K562 (cell line): ENCODE data around the gene PRRT2. TPM values are rescaled to one million over a fixed set of nuclear protein-coding genes. Genes with fewer than 3 reads are reported as not detected.
A peak's percentile ranks its signal among the peaks of the same experiment; 100 is the strongest.

Experiments
- ATF7 ChIP-seq: fragments of 450-650 bp; IDR thresholded peaks from 2 replicates; pipeline ENCODE4 v1.7.1; 2014; ENCODE audit warnings: mild to moderate bottlenecking, moderate library complexity
- CEBPG ChIP-seq, 3 experiments: fragments of 200-800 bp in 1 of 3; sonication (Bioruptor generic) in 1 of 3; sonication (generic) in 1 of 3; formaldehyde crosslinking in 1 of 3; IDR thresholded peaks in 2 of 3; conservative IDR thresholded peaks in 1 of 3; 2 replicates each; pipeline versions ENCODE4 v1.6.1 to v1.8.0; 2016 to 2022; ENCODE audit warnings: missing compliant biosample characterization in 2 of 3, missing genetic modification characterization in 2 of 3, mild to moderate bottlenecking in 1 of 3, missing genetic modification reagents in 1 of 3
- CREB1 ChIP-seq, 2 experiments: sonication (generic) in 1 of 2; formaldehyde crosslinking in 1 of 2; IDR thresholded peaks; 2 replicates each; pipeline versions ENCODE4 v1.6.1 to v1.8.0; 2012 to 2022; ENCODE audit warnings: inconsistent platforms in 1 of 2, mild to moderate bottlenecking in 1 of 2, missing genetic modification reagents in 1 of 2, moderate library complexity in 1 of 2
- E2F6 ChIP-seq, 2 experiments: IDR thresholded peaks; 2 replicates each; pipeline ENCODE4 v1.6.1; 2011; ENCODE audit warnings: borderline replicate concordance in 1 of 2, control low read depth in 1 of 2, low read depth in 1 of 2, low read length in 1 of 2, mild to moderate bottlenecking in 1 of 2, mixed read lengths in 1 of 2, moderate library complexity in 1 of 2; ENCODE audit not compliant: insufficient read depth in 1 of 2, insufficient read length in 1 of 2, poor library complexity in 1 of 2, severe bottlenecking in 1 of 2; ENCODE audit errors: extremely low read depth in 1 of 2
- EGR1 ChIP-seq: fragments of 450-650 bp; conservative IDR thresholded peaks from 2 replicates; pipeline ENCODE4 v1.6.1; 2017; ENCODE audit warnings: mild to moderate bottlenecking
- FOSL1 ChIP-seq: fragments of 200-800 bp; sonication (Bioruptor generic); conservative IDR thresholded peaks from 2 replicates; pipeline ENCODE4 v1.6.1; 2016; ENCODE audit warnings: missing genetic modification characterization, missing compliant biosample characterization
- NEUROD1 ChIP-seq: fragments of 150-350 bp; IDR thresholded peaks from 2 replicates; pipeline ENCODE4 v1.6.1; 2014; ENCODE audit warnings: borderline replicate concordance, low read length, low read depth; ENCODE audit not compliant: partially characterized antibody
- PTRF ChIP-seq: fragments of 450-650 bp; IDR thresholded peaks from 2 replicates; pipeline ENCODE4 v1.6.1; 2016; ENCODE audit warnings: mild to moderate bottlenecking, missing genetic modification characterization, missing compliant biosample characterization
- SIX5 ChIP-seq, 2 experiments: IDR thresholded peaks; 2 replicates each; pipeline ENCODE4 v1.6.1; 2011; ENCODE audit warnings: low read length in 2 of 2, borderline replicate concordance in 1 of 2, low read depth in 1 of 2, mild to moderate bottlenecking in 1 of 2, moderate library complexity in 1 of 2; ENCODE audit not compliant: insufficient read depth in 1 of 2
- TRIM24 ChIP-seq, 2 experiments: fragments of 450-650 bp; IDR thresholded peaks; 2 replicates each; pipeline ENCODE4 v1.6.1; 2016
- ZNF384 ChIP-seq: IDR thresholded peaks from 2 replicates; pipeline ENCODE4 v1.6.1; 2012; ENCODE audit warnings: low read depth, low read length, improper control_type of control experiment
- polyA plus RNA-seq, 8 experiments: library from polyadenylated mRNA; depleted of rRNA in 4 of 8; stranded (reverse) in 5 of 8; unstranded in 3 of 8; fragments of >200 nt; fragmentation: Nextera tagmentation in 2 of 8; fragmentation: Illumina TruSeq in 1 of 8; extraction: Ambion mirVana in 2 of 8; extraction: Trizol in 1 of 8; gene quantifications; 2 replicates each; pipeline versions ENCODE4 v1.2.1 to v1.2.3, GENCODE V29; 2011 to 2014; ENCODE audit warnings: inconsistent platforms in 1 of 8, missing spikeins in 1 of 8
- total RNA-seq, 7 experiments: library from RNA; depleted of rRNA in 6 of 7; stranded (reverse); fragments of >200 nt in 6 of 7; fragmentation: Illumina TruSeq in 2 of 7; extraction: Trizol in 2 of 7; gene quantifications; 2 replicates each; pipeline versions ENCODE4 v1.2.1 to v1.2.3, GENCODE V29; 2011 to 2021; ENCODE audit warnings: low replicate concordance in 1 of 7
- TF ChIP-seq, protein P1 (sequence below): fragments of 450-650 bp; IDR thresholded peaks from 2 replicates; pipeline ENCODE4 v1.6.1; 2016; ENCODE audit warnings: low read depth
- TF ChIP-seq, protein P2 (sequence below): fragments of 250-450 bp; sonication (Bioruptor Pico); IDR thresholded peaks from 2 replicates; pipeline ENCODE4 v1.8.0; 2021; ENCODE audit warnings: moderate library complexity, mild to moderate bottlenecking, inconsistent platforms

The PRRT2 gene
- total and polyA plus RNA-seq, 9 of the 15 experiments (the other 6 are each of a cell fraction or from before 2014, with no cell fraction given), result 0.11 to 1.0 (median 0.42) TPM; not detected in 2

DNA sequence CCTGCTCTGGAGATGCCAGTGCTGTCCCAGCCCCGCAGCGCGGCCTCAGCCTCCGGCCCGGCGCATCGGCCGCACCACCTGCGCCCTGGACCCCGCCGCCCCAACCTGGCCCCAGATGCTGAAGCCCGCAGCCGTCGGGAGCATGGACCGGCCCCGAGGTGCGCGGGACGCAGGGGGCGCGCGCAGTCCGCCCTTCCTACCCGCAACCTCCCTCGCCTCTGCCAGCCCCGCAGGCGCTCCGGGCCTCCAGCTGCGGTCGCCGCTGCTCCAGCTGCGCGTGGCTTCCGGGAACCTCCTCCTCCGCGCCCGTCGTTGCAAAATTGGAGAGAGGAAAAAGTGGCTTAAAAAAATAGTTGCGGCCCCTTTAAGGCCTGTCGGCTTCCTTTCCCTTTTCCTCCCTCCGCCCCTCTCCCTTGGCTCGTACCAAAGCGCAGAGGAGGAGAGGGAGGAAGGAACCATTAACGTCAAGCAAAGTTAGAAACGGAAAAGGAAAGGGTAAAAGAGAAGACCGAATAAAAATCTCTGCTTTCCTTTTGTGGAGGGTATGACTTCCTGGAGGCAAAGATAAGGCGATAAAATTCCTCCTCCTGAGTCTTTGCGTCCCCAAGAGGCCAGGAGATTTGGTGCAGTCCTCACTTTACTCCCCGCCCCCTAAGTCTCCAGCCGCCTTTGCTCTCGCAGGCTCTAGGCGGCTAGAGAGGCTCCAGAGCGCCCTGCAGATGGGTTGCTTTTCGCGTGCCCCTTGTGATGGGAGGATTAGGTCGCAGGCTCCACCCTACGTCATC, 51.1 kb downstream of the PRRT2 start, which contains the start of gene CDIPT (continued):
- TF ChIP-seq, protein P1, sequence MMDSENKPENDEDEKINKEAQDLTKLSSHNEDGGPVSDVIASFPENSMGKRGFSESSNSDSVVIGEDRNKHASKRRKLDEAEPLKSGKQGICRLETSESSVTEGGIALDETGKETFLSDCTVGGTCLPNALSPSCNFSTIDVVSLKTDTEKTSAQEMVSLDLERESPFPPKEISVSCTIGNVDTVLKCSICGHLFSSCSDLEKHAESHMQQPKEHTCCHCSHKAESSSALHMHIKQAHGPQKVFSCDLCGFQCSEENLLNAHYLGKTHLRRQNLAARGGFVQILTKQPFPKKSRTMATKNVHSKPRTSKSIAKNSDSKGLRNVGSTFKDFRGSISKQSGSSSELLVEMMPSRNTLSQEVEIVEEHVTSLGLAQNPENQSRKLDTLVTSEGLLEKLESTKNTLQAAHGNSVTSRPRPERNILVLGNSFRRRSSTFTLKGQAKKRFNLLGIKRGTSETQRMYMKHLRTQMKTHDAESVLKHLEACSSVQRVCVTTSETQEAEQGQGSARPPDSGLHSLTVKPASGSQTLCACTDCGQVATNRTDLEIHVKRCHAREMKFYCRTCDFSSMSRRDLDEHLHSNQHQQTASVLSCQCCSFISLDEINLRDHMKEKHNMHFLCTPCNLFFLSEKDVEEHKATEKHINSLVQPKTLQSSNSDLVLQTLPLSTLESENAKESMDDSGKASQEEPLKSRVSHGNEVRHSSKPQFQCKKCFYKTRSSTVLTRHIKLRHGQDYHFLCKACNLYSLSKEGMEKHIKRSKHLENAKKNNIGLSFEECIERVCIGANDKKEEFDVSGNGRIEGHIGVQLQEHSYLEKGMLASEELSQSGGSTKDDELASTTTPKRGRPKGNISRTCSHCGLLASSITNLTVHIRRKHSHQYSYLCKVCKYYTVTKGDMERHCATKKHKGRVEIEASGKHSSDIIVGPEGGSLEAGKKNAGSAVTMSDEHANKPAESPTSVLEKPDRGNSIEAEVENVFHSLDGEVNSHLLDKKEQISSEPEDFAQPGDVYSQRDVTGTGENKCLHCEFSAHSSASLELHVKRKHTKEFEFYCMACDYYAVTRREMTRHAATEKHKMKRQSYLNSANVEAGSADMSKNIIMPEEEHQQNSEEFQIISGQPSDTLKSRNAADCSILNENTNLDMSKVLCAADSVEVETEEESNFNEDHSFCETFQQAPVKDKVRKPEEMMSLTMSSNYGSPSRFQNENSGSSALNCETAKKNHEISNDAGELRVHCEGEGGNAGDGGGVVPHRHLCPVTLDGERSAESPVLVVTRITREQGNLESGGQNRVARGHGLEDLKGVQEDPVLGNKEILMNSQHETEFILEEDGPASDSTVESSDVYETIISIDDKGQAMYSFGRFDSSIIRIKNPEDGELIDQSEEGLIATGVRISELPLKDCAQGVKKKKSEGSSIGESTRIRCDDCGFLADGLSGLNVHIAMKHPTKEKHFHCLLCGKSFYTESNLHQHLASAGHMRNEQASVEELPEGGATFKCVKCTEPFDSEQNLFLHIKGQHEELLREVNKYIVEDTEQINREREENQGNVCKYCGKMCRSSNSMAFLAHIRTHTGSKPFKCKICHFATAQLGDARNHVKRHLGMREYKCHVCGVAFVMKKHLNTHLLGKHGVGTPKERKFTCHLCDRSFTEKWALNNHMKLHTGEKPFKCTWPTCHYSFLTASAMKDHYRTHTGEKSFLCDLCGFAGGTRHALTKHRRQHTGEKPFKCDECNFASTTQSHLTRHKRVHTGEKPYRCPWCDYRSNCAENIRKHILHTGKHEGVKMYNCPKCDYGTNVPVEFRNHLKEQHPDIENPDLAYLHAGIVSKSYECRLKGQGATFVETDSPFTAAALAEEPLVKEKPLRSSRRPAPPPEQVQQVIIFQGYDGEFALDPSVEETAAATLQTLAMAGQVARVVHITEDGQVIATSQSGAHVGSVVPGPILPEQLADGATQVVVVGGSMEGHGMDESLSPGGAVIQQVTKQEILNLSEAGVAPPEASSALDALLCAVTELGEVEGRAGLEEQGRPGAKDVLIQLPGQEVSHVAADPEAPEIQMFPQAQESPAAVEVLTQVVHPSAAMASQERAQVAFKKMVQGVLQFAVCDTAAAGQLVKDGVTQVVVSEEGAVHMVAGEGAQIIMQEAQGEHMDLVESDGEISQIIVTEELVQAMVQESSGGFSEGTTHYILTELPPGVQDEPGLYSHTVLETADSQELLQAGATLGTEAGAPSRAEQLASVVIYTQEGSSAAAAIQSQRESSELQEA, result peak; percentile 74
- TF ChIP-seq PTRF (tag) (no peak), CREB1 (IDR thresholded peaks at IDR 0.05) (peak; percentile 83), CREB1 (CRISPR knock-in tag; IDR thresholded peaks at IDR 0.05) (peak; percentile 88), FOSL1 (tag) (0 out of 2 replicates have a peak, but pooled peaks have one; percentile 16), SIX5 (IDR thresholded peaks at IDR 0.05; ENCODE audit: borderline replicate concordance in 1 of 2, insufficient read depth in 1 of 2, low read depth in 1 of 2, low read length in 2 of 2) (peak; percentile 36 to 50; a peak in 3 of 4 replicates), ZNF384 (no peak), ATF7 (peak; percentile 100), TRIM24 (IDR thresholded peaks at IDR 0.05) (0 out of 4 replicates have a peak, but pooled peaks of 1 of the 2 experiments have one; percentile 57), EGR1 (peak; percentile 47), E2F6 (IDR thresholded peaks at IDR 0.05; ENCODE audit: borderline replicate concordance in 1 of 2, extremely low read depth in 1 of 2, insufficient read depth in 1 of 2, insufficient read length in 1 of 2, low read depth in 1 of 2, low read length in 1 of 2, poor library complexity in 1 of 2, severe bottlenecking in 1 of 2) (peak in 1 of 2 experiments; percentile 41), NEUROD1 (peak; percentile 56), CEBPG (CRISPR knock-in tag; IDR thresholded peaks at IDR 0.05) (no peak), CEBPG (tag; conservative IDR thresholded peaks at IDR 0.05 in 1 of 2, IDR thresholded peaks at IDR 0.05 in 1 of 2) (0 out of 4 replicates have a peak, but pooled peaks of 1 of the 2 experiments have one; percentile 15)
- TF ChIP-seq, protein P2, sequence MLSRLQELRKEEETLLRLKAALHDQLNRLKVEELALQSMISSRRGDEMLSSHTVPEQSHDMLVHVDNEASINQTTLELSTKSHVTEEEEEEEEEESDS, result no peak
